Measurements from ENCODE around the gene DHCR24. TPM values are rescaled to one million over a fixed set of nuclear protein-coding genes. Genes with fewer than 3 reads are reported as not detected.
"Not testable (repeated sequence)": the region's sequence is repeated elsewhere in the genome, so short reads cannot be mapped to it uniquely, and the experiment has no call there.

DHCR24 gene
- polyA plus RNA-seq, 2 of the 4 experiments (the other 2 are of a cell fraction) = 29.9 to 33.3 TPM

DNA sequence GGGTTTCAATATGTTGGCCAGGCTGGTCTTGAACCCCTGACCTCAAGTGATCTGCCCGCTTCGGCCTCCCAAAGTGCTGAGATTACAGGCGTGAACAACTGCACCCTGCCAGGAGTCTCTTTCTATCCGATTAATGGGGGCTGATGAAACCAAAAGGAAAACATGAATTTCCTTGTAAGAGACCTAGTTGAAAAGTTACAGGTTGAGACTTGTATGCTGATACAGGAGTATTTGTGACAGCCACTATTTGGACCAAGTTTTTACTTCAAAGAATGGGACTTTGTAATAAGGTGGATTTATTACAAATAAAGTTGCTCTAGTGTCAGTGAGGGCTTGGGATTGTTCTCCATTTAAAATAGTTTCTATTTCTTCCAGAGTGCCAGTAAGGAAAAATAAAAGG is 49.8 kb upstream of the DHCR24 start (continued):
- TF ChIP-seq HOXA7 (CRISPR knock-in tag; IDR thresholded peaks at IDR 0.05) = no peak
- TF ChIP-seq, protein P1, sequence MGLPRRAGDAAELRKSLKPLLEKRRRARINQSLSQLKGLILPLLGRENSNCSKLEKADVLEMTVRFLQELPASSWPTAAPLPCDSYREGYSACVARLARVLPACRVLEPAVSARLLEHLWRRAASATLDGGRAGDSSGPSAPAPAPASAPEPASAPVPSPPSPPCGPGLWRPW (IDR thresholded peaks at IDR 0.05) = no peak

- CTCF ChIA-PET = interaction anchor here (0.9 to 2.3 kb wide), 3 partner anchors 10 to 61 kb away, joined by 5 to 8 read pairs (median 6); no protein-coding TSS in a partner anchor
- peak overlapping the region in 1 of 2 experiments; percentile 68; a peak in 2 of 6 replicates for H3K27ac ChIP-seq
- DNase-seq (ENCODE audit: low read depth in 1 of 2, low spot score in 1 of 2) (peak in 1 of 2 experiments; percentile 46), FAIRE-seq (no peak), ATAC-seq (peak; percentile 54 to 84; a peak in 4 of 6 replicates)
- H3K4me2 ChIP-seq = peak overlapping the region; percentile 60
- peaks cover 13% of the 10 kb centered on the region; the same call in 2 of the 3 replicates for H3K4me1 ChIP-seq
- peaks cover 4% of the 10 kb centered on the region; the same call in 1 of the 3 replicates for H3K9me3 ChIP-seq
- TF ChIP-seq CBX2 (IDR thresholded peaks at IDR 0.05; ENCODE audit: borderline replicate concordance, low read depth) (no peak), JUNB (IDR thresholded peaks at IDR 0.05) (no peak), NFE2L2 (conservative IDR thresholded peaks at IDR 0.05; ENCODE audit: low read length) (no peak), EHMT2 (IDR thresholded peaks at IDR 0.05; ENCODE audit: low read depth) (no peak), PBX3 (IDR thresholded peaks at IDR 0.05) (no peak), RFX5 (IDR thresholded peaks at IDR 0.05) (no peak), KDM1A (IDR thresholded peaks at IDR 0.05; ENCODE audit: low read depth) (no peak), RCOR1 (IDR thresholded peaks at IDR 0.05; ENCODE audit: low read depth, low read length) (no peak), ZFP36 (IDR thresholded peaks at IDR 0.05; ENCODE audit: borderline replicate concordance, partially characterized antibody) (no peak), RARB (CRISPR knock-in tag; IDR thresholded peaks at IDR 0.05) (no peak), POLR2A (IDR thresholded peaks at IDR 0.05; ENCODE audit: low read length) (no peak), ELK1 (IDR thresholded peaks at IDR 0.05; ENCODE audit: low read depth, low read length) (no peak), RAD21 (conservative IDR thresholded peaks at IDR 0.05 in 1 of 2, IDR thresholded peaks at IDR 0.05 in 1 of 2) (no peak), GATA3 (IDR thresholded peaks at IDR 0.05; ENCODE audit: borderline replicate concordance) (no peak), MAZ (IDR thresholded peaks at IDR 0.05; ENCODE audit: borderline replicate concordance, low read depth, low read length) (no peak), CHD2 (IDR thresholded peaks at IDR 0.05; ENCODE audit: low read length, partially characterized antibody) (no peak), RNF2 (IDR thresholded peaks at IDR 0.05; ENCODE audit: borderline replicate concordance, low read depth) (no peak), BCL3 (IDR thresholded peaks at IDR 0.05) (no peak)
- TF ChIP-seq, protein P2, sequence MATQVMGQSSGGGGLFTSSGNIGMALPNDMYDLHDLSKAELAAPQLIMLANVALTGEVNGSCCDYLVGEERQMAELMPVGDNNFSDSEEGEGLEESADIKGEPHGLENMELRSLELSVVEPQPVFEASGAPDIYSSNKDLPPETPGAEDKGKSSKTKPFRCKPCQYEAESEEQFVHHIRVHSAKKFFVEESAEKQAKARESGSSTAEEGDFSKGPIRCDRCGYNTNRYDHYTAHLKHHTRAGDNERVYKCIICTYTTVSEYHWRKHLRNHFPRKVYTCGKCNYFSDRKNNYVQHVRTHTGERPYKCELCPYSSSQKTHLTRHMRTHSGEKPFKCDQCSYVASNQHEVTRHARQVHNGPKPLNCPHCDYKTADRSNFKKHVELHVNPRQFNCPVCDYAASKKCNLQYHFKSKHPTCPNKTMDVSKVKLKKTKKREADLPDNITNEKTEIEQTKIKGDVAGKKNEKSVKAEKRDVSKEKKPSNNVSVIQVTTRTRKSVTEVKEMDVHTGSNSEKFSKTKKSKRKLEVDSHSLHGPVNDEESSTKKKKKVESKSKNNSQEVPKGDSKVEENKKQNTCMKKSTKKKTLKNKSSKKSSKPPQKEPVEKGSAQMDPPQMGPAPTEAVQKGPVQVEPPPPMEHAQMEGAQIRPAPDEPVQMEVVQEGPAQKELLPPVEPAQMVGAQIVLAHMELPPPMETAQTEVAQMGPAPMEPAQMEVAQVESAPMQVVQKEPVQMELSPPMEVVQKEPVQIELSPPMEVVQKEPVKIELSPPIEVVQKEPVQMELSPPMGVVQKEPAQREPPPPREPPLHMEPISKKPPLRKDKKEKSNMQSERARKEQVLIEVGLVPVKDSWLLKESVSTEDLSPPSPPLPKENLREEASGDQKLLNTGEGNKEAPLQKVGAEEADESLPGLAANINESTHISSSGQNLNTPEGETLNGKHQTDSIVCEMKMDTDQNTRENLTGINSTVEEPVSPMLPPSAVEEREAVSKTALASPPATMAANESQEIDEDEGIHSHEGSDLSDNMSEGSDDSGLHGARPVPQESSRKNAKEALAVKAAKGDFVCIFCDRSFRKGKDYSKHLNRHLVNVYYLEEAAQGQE (IDR thresholded peaks at IDR 0.05) = no peak
- TF ChIP-seq, protein P3, sequence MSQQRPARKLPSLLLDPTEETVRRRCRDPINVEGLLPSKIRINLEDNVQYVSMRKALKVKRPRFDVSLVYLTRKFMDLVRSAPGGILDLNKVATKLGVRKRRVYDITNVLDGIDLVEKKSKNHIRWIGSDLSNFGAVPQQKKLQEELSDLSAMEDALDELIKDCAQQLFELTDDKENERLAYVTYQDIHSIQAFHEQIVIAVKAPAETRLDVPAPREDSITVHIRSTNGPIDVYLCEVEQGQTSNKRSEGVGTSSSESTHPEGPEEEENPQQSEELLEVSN (IDR thresholded peaks at IDR 0.05; ENCODE audit: borderline replicate concordance, low read depth) = no peak
- H3K4me3 ChIP-seq = no peak overlapping the region
- POLR2A ChIA-PET = interaction anchor here (0.6 kb wide), 1 partner anchor 376 kb away, joined by 3 read pairs; no protein-coding TSS in a partner anchor
Measured at GRCh38 chr1:54934869-54935268, 47.9 kb upstream of the DHCR24 start.

- H3K9me3 ChIP-seq; ATAC-seq; DNase-seq (ENCODE audit: low read depth in 1 of 2, low spot score in 1 of 2); POLR2A ChIA-PET; FAIRE-seq; H3K4me3 ChIP-seq: not testable (repeated sequence)
- peak overlapping the region; percentile 60; the same call in 2 of the 3 replicates for H3K4me2 ChIP-seq
- peaks cover 13% of the 10 kb centered on the region; the same call in 2 of the 3 replicates for H3K4me1 ChIP-seq
- WGBS (ENCODE audit: missing lambda C conversion rate) = 72% methylated on average over 6 of the region's 6 CpGs
- peak overlapping the region; percentile 35 to 68; a peak in 4 of 6 replicates for H3K27ac ChIP-seq
- CTCF ChIA-PET = interaction anchor here (1.4 to 2.3 kb wide), 3 partner anchors 11 to 62 kb away, joined by 5 to 12 read pairs (median 8); no protein-coding TSS in a partner anchor
Measured at GRCh38 chr1:54934081-54934480, 47.1 kb upstream of the DHCR24 start.

Data from A549 (cell line).